Pancreas (tissue), 10 donors: ENCODE measurements around the gene NOVA1. TPM values are rescaled to one million over a fixed set of nuclear protein-coding genes. Genes with fewer than 3 reads are reported as not detected.
"Not testable (repeated sequence)": the region's sequence is repeated elsewhere in the genome, so short reads cannot be mapped to it uniquely, and the experiment has no call there.

Source experiments
- ATAC-seq, 4 donors: fragments of 200-7000 bp; cut with Tn5 transposase; one replicate each; pipeline versions ENCODE4 v1.8.0 to v1.9.1; 2020; ENCODE audit warnings: mild to moderate bottlenecking in 4 of 4, moderate library complexity in 4 of 4
- DNase-seq, 6 donors: peaks; one replicate each; pipeline ENCODE4 v3.0.0-alpha.2; 2020
- FAIRE-seq: peaks from 2 replicates; lab custom pipeline; 2012; peaks lifted over from hg19 to GRCh38; lab: Jason Lieb, UNC
- H3K27ac ChIP-seq, 4 donors: fragments of 200-600 bp; sonication (generic); 1 replicate in 3 of 4; 2 replicates in 1 of 4; pipeline versions ENCODE4 v1.5.0 to v1.8.0; 2020
- H3K27me3 ChIP-seq, 4 donors: fragments of 200-600 bp; one replicate each; pipeline ENCODE4 v1.8.0; 2021
- H3K36me3 ChIP-seq, 3 donors: fragments of 200-600 bp; sonication (generic) in 1 of 3; one replicate each; pipeline versions ENCODE4 v1.5.0 to v1.8.0; 2020 to 2021
- H3K4me1 ChIP-seq, 3 donors: fragments of 200-600 bp; one replicate each; pipeline ENCODE4 v1.8.0; 2021
- H3K4me3 ChIP-seq, 4 donors: fragments of 200-600 bp; sonication (generic) in 2 of 4; one replicate each; pipeline versions ENCODE4 v1.5.0 to v1.8.0; 2020 to 2021
- H3K9me3 ChIP-seq, 4 donors: fragments of 200-600 bp; one replicate each; pipeline ENCODE4 v1.8.0; 2021
- CTCF ChIP-seq, 4 donors: fragments of 200-600 bp; sonication (generic) in 3 of 4; IDR thresholded peaks; one replicate each; pipeline versions ENCODE4 v1.5.0 to v1.8.0; 2021; ENCODE audit warnings: antibody characterized with exemption in 4 of 4
- WGBS, 2 donors: extraction: QIAGEN DNeasy Blood & Tissue Kit; methylation state at CpG; one replicate each; pipeline ENCODE4 v1.1.7; 2013; 5-methylcytosine and 5-hydroxymethylcytosine counted together
- intact Hi-C, 3 donors: fragments of 100-400 bp; cut with DNase I; formaldehyde crosslinking; loops; one replicate each; pipeline versions ENCODE4 v1.11.1 to v1.14.2; 2022
- polyA plus RNA-seq, 2 donors: library from polyadenylated mRNA; stranded (reverse); fragments of 200-250 nt; gene quantifications; one replicate each; pipeline ENCODE4 v1.2.3, GENCODE V29; 2013
- total RNA-seq, 6 donors: library from RNA; stranded (reverse); fragmentation: NEBNext Ultra II Directional in 4 of 6; extraction: Animal tissue kit (Norgen Biotek cat#: 25700) in 4 of 6; gene quantifications; one replicate each; pipeline versions ENCODE4 v1.2.1 to v1.2.4, GENCODE V29; 2021 to 2023
- donor health status: healthy with polysubstance abuse.
- donor health status: DM: no; HTN: no; CAD: no; lungs with moderate emphysema.
- donor health status: DM: no; HTN: no; CAD: no.
- donor health status: control.
- donor health status: control.
- donor health status: Bipolar disorder and iron deficiency.
- donor health status: DM: yes; HTN: yes; CAD: no.
- donor health status: DM: no; HTN: no; CAD: no.
- donor health status: DM: no; HTN: no; CAD: no.
- donor health status: DM: yes; HTN: yes; CAD: no.

NOVA1 gene
- total RNA-seq = 1 to 10 TPM in 5 of 6 donors, under 1 TPM in 1; 0.59 to 2.9 (median 2.0) TPM
- polyA plus RNA-seq = 1 to 10 TPM; 3.2 to 6.0 TPM

DNA sequence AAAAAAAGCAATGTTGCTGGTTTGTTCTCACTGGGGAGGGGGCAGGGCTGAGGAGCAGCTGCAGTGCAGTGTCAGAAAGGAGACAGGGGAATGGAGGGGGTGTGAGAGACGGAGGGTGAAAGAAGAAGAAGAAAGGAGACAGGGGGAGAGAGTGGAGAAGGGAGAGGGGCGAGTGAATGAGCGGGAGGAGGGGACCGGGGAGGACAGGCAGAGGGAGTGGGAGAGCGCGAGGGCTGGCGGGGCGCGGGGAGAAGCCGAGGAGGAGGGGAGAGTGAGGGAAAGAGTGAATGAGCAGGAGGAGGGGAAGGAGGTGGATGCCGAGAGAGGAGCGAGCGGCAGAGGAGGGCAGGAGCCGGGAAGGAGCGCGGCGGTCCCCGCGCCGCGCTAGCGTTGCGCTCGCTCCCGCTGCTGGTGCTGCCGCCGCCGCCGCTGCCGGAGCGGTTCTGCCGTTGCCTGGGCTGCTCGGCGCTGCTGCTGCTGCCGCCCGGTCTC, at the start of gene NOVA1:
NOVA1 (minus strand) TSS at position 445 of the 492 bp plus-strand sequence. CDS start 597 bp downstream, outside the sequence.
- TF ChIP-seq CTCF (IDR thresholded peaks at IDR 0.05) = no peak
- WGBS, 2 donors = 1% methylated on average over 10 to 36 of the region's 36 CpGs

GRCh38 chr14:26645057-26645456, 47.2 kb upstream of the NOVA1 start:
- WGBS, 2 donors = 66 to 83% methylated on average over 5 of the region's 5 CpGs
- FAIRE-seq, H3K9me3 ChIP-seq, H3K4me1 ChIP-seq, H3K36me3 ChIP-seq, ATAC-seq, H3K27ac ChIP-seq, H3K4me3 ChIP-seq, intact Hi-C loops, H3K27me3 ChIP-seq: not testable (repeated sequence)
- peak in 3 of 6 donors; percentile 16 to 40 (median 40) for DNase-seq

More for the DNA sequence above, at the start of gene NOVA1:
- H3K36me3 ChIP-seq = no peaks in the 10 kb centered on the region
- intact Hi-C loops = loop anchor here in 1 of 3 donors (5.0 kb wide), 1 partner anchor 320 kb away; no protein-coding TSS in a partner anchor
- peaks cover 0 to 5% (median under 1%) of the 10 kb centered on the region in 4 donors for H3K27me3 ChIP-seq
- peak within 1 kb of the TSS; percentile 37 to 57 (median 49) for H3K4me3 ChIP-seq
- peak within 1 kb of the TSS in 3 of 4 donors; percentile 46 to 63 (median 49) for H3K27ac ChIP-seq
- FAIRE-seq = no peak
- no peaks in the 10 kb centered on the region for H3K4me1 ChIP-seq
- DNase-seq = peak in 1 of 6 donors; percentile 75
- H3K9me3 ChIP-seq = no peaks in the 10 kb centered on the region
- peak; percentile 69 to 76 (median 72) for ATAC-seq

DNA sequence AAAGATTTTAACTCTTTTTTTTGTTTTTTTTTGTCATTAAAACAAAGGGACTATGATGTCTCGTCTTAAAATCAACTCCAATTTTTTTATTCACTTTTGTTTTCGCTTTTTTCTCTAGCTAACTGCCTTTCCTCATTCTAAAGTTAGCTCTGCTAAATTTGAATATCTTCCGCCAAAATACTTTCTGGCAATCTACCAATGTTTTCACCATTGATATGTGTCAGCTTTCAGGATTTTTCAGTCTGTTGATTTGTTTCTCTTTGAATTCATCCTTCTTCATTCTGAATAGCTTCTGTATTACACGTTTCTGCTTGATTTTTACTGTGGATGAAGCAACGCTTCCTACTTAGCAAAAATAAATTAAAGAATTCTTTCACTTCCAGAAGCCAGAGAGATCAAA, 38.7 kb upstream of the NOVA1 start:
- H3K4me3 ChIP-seq = no peak overlapping the region
- no peaks in the 10 kb centered on the region for H3K27me3 ChIP-seq
- no peak for DNase-seq
- no peak for TF ChIP-seq CTCF (IDR thresholded peaks at IDR 0.05)
- no peak for FAIRE-seq
- intact Hi-C loops = no loop called here
- H3K4me1 ChIP-seq = no peaks in the 10 kb centered on the region
- H3K36me3 ChIP-seq = no peaks in the 10 kb centered on the region
- H3K27ac ChIP-seq = no peak overlapping the region
- no peak for ATAC-seq
- H3K9me3 ChIP-seq = no peaks in the 10 kb centered on the region
- WGBS, 2 donors = 43 to 44% methylated on average over 5 of the region's 5 CpGs

DNA sequence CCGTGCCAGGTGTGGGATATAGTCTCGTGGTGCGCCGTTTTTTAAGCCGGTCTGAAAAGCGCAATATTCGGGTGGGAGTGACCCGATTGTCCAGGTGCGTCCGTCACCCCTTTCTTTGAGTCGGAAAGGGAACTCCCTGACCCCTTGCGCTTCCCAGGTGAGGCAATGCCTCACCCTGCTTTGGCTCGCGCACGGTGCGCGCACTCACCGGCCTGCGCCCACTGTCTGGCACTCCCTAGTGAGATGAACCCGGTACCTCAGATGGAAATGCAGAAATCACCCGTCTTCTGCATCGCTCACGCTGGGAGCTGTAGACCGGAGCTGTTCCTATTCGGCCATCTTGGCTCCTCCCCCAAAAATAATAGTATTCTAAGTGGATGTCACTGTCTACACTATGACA, 37.1 kb upstream of the NOVA1 start:
- DNase-seq = peak in 1 of 6 donors; percentile 23
- H3K4me1 ChIP-seq, H3K9me3 ChIP-seq, H3K27ac ChIP-seq, H3K36me3 ChIP-seq, FAIRE-seq, H3K27me3 ChIP-seq, ATAC-seq, intact Hi-C loops, H3K4me3 ChIP-seq: not testable (repeated sequence)
- WGBS, 2 donors = 84 to 86% methylated on average over 15 to 25 of the region's 25 CpGs

- ATAC-seq (no peak), DNase-seq (no peak), FAIRE-seq (no peak)
- Histone ChIP-seq H3K4me3 (no peak overlapping the region), H3K9me3 (no peaks in the 10 kb centered on the region), H3K4me1 (no peaks in the 10 kb centered on the region), H3K27me3 (no peaks in the 10 kb centered on the region), H3K36me3 (no peaks in the 10 kb centered on the region), H3K27ac (no peak overlapping the region)
- intact Hi-C loops = no loop called here
- TF ChIP-seq CTCF (IDR thresholded peaks at IDR 0.05) = no peak
Measured at GRCh38 chr14:26626256-26626655, 28.4 kb upstream of the NOVA1 start.

- ATAC-seq (no peak), FAIRE-seq (no peak), DNase-seq (no peak)
- intact Hi-C loops = no loop called here
- H3K27ac ChIP-seq = no peak overlapping the region
- H3K9me3 ChIP-seq = no peaks in the 10 kb centered on the region
- no peak for TF ChIP-seq CTCF (IDR thresholded peaks at IDR 0.05)
- H3K36me3 ChIP-seq = no peaks in the 10 kb centered on the region
- H3K4me1 ChIP-seq = no peaks in the 10 kb centered on the region
- no peaks in the 10 kb centered on the region for H3K27me3 ChIP-seq
- 64 to 75% methylated on average over 1 of the region's 1 CpG for WGBS, 2 donors
- H3K4me3 ChIP-seq = no peak overlapping the region
Measured at GRCh38 chr14:26622611-26623010, 24.8 kb upstream of the NOVA1 start.
